LNCAP (cell line): Measurements from ENCODE around the gene IRF8.

ENCODE experiments used
- TF ChIP-seq, protein P1 (sequence below): fragments of 450-650 bp; IDR thresholded peaks from 2 replicates; pipeline ENCODE4 v1.5.1; 2017; ENCODE audit warnings: mild to moderate bottlenecking

Gene IRF8

DNA sequence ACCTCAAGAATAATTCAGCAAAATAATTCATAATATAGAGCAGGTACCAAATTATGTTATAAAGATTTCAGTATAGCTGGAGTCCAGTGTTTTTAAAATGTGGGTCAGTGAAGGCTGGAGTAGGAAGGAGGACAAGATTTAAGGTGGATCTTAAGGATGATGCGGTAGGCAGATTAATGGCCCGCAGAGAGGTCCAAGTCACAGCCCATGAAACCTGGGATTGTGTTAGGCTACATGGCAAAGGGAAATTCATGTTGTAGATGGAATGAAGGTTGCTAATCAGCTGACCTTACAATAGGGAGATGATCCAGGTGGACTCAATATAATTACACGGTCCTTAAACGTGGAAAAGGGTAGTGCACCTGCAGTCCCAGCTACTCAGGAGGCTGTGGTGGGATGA is 6.2 kb upstream of the IRF8 start:
- TF ChIP-seq, protein P1, sequence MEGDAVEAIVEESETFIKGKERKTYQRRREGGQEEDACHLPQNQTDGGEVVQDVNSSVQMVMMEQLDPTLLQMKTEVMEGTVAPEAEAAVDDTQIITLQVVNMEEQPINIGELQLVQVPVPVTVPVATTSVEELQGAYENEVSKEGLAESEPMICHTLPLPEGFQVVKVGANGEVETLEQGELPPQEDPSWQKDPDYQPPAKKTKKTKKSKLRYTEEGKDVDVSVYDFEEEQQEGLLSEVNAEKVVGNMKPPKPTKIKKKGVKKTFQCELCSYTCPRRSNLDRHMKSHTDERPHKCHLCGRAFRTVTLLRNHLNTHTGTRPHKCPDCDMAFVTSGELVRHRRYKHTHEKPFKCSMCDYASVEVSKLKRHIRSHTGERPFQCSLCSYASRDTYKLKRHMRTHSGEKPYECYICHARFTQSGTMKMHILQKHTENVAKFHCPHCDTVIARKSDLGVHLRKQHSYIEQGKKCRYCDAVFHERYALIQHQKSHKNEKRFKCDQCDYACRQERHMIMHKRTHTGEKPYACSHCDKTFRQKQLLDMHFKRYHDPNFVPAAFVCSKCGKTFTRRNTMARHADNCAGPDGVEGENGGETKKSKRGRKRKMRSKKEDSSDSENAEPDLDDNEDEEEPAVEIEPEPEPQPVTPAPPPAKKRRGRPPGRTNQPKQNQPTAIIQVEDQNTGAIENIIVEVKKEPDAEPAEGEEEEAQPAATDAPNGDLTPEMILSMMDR, result no peak

DNA sequence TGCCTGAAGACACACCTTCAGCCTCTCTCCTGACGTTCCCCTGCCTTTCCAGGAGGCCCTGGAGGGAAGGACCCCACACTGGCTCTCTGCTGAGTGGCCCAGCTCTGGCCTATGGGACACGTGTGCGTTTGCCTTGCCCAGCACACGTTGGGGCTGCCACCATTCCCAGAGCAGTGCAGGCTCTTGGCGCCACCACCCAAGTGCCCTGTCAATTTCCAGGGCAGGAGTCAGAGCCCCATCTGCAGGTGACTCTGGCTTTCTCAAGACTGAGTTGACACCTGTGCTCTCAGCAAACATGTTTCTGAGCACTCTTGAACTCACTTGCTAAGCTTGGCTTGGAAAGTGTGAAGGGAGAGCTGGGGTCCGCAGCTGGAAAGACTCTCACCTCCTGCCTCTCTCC is 4.7 kb upstream of the IRF8 start:
- TF ChIP-seq, protein P1, result no peak

DNA sequence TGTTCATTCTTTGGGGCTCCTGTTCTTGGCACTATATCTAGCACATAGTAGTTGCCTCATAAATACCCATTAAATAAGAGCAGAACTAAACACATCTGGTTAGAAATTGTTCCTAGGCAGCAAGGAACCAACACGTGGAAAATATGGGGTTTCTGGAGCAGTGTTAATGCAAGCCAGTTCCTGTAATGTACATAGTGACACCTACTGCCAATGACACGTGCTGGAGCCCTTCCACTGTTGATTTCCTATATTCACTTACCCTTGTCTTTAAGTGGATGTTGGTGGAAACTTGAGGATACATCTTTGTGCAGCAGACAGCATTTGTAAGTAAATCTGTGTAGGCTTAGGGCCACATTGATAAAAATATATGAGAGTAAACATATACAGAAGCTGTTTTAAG is 1.6 kb upstream of the IRF8 start:
- TF ChIP-seq, protein P1, result no peak

DNA sequence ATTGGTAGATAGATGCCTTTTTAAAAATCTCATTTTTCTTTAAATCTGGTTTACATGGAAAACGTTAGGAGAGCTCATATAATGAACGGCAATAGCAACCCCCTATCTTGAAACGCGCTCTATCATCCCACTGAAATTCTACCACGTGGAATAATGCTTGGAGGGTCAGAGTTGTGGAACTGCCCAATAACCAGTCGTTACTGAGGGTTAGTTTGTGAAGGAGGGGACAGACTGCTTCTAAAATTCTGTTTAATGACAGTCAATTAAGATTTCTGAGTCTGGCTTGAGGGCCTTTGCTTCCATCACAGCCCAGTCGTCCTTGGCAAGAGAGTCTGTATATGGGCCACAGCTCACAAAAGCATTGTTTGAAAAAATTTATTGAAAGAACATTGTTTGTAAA is 482 bp downstream of the IRF8 start:
- TF ChIP-seq, protein P1, result no peak

DNA sequence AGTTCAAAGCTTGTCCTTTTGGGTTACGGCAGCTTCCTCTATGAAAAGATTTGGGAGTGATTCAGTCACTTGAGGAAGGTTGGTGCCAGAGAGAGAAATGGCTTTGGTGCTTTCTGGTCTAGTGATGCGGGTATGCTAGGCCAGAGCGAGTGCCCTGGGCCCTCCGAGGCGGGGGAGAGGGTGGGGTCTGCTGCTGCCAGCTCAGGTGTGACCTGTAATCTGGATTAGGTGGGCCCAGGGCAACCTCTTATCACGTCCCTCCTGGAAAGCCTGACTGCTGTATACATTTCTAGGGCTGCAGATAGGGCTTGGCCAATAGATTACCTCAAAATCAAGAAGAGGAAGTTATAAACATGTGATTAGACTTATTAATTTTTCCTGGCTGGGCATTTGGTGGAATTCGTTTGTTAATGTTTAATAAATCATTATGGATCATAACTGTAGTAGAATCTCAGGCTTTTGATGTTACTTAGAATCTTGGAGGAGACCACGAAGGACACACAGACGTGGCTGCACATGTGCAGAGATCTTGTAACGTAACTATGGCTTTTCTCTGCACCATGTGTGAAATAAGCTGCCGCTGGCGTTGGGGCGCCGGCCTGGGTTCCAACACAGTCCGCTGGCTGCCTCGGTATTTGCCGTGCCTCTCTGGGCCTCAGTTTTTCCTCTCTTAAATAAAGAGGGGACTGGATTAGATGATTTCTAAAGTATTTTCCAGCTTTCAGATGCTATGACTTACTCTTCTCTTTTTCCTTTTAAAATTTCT is 1.2 kb downstream of the IRF8 start:
- TF ChIP-seq, protein P1, result no peak

DNA sequence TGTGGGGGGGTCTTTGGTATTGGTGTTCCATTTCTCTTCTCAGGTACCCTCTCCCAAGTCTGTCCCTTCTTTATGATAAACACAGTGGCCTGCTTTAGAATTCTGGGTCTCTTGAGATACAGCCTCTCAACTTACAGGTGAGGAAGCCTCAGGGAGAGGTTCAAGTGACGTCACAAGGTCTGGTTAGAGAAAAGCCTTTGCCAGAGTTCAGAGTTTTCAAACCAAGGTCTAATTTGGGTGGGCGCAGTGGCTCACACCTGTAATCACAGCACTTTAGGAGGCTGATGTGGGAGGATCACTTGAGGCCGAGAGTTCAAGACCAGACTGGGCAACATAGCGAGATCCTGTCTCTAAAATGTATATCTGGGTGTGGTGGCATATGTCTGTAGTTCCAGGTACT is 2.1 kb downstream of the IRF8 start:
- TF ChIP-seq, protein P1, result no peak

DNA sequence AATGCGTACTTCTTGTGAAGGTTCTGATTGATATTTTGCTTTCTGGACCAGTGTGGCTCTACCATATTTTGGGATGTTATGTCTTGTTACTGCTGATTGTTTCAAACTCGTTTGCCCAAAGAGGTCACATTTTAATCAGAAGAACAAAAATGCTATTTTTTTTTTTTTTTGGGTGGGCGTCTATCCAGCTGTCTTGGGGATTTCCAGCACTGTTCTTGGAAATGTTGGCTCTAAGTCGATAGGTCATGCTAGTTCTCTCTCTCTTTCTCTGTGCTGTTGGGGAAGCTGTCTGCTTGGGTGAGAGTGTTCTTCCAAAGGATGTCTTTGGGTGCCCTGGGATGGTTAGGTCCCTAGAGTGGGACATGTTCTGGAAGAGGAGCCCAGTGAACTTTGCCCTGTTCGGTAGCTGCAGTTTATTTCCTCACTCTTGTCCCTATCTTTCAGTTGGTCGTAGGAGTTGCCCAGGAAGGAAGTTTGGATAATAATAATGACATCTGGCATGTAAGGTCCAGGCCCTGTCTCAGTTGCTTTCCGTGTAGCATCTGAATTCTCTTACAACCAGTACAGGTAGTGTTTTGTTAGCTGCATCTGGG is 2.9 kb downstream of the IRF8 start:
- TF ChIP-seq, protein P1, result no peak
